ENCODE results near the gene XRN2. TPM values are rescaled to one million over a fixed set of nuclear protein-coding genes. Genes with fewer than 3 reads are reported as not detected.

Gene XRN2
- total RNA-seq, 1 experiment from 2014 or later: 77.7 TPM

GRCh38 chr20:21389368-21389767, 86.2 kb downstream of the XRN2 start:
- DNase-seq (ENCODE audit: low read depth, low spot score) (no peak), ATAC-seq (no peak)
- TF ChIP-seq CTCF (IDR thresholded peaks at IDR 0.05): no peak
- no peak for TF ChIP-seq POLR2AphosphoS5 (IDR thresholded peaks at IDR 0.05; ENCODE audit: low read depth, low read length)
- TF ChIP-seq SIN3A (IDR thresholded peaks at IDR 0.05; ENCODE audit: borderline replicate concordance, insufficient read depth, low read depth, low read length): no peak
- no peak for TF ChIP-seq TCF7L2 (IDR thresholded peaks at IDR 0.05; ENCODE audit: low read depth, low read length)
- no peak for TF ChIP-seq REST (IDR thresholded peaks at IDR 0.05; ENCODE audit: insufficient read depth in 1 of 2, low read depth in 2 of 2, low read length in 1 of 2)
- in situ Hi-C loops (cut with HindIII; ENCODE audit: low pct_unique_long_range_greater_than_20kb, low sequenced_read_pairs): no loop called here
- POLR2A ChIA-PET: no interaction called here
- H3K36me3 ChIP-seq (ENCODE audit: control insufficient read depth, insufficient read depth, low read length): peaks cover 14% of the 10 kb centered on the region
- H3K4me1 ChIP-seq (ENCODE audit: control insufficient read depth, insufficient read depth, low read length): no peaks in the 10 kb centered on the region
- CTCF ChIA-PET: no interaction called here
- no peak overlapping the region for H3K27ac ChIP-seq (ENCODE audit: low read length)
- no peaks in the 10 kb centered on the region for H3K27me3 ChIP-seq (ENCODE audit: control insufficient read depth, insufficient read depth, low read length)
- intact Hi-C loops (cut with micrococcal nuclease; ENCODE audit: unreplicated experiment): no loop called here
- no TSS peak for BruUV-seq (replicated peaks)
- H3K4me3 ChIP-seq (ENCODE audit: low read depth in 2 of 2, low read length in 2 of 2): no peak overlapping the region
- no peaks in the 10 kb centered on the region for H3K9me3 ChIP-seq (ENCODE audit: control insufficient read depth, insufficient read depth, low read depth, low read length)

GRCh38 chr20:21390768-21391167, 87.6 kb downstream of the XRN2 start:
- ChIA-PET POLR2A (no interaction called here), CTCF (no interaction called here)
- intact Hi-C loops (cut with micrococcal nuclease; ENCODE audit: unreplicated experiment) (no loop called here), in situ Hi-C loops (cut with HindIII; ENCODE audit: low pct_unique_long_range_greater_than_20kb, low sequenced_read_pairs) (no loop called here)
- Histone ChIP-seq H3K27ac (ENCODE audit: low read length) (no peak overlapping the region), H3K4me1 (ENCODE audit: control insufficient read depth, insufficient read depth, low read length) (no peaks in the 10 kb centered on the region), H3K27me3 (ENCODE audit: control insufficient read depth, insufficient read depth, low read length) (no peaks in the 10 kb centered on the region), H3K36me3 (ENCODE audit: control insufficient read depth, insufficient read depth, low read length) (peaks cover 13% of the 10 kb centered on the region), H3K9me3 (ENCODE audit: control insufficient read depth, insufficient read depth, low read depth, low read length) (no peaks in the 10 kb centered on the region), H3K4me3 (ENCODE audit: low read depth in 2 of 2, low read length in 2 of 2) (no peak overlapping the region)
- no peak for TF ChIP-seq TCF7L2 (IDR thresholded peaks at IDR 0.05; ENCODE audit: low read depth, low read length)
- no peak for TF ChIP-seq SIN3A (IDR thresholded peaks at IDR 0.05; ENCODE audit: borderline replicate concordance, insufficient read depth, low read depth, low read length)
- TF ChIP-seq REST (IDR thresholded peaks at IDR 0.05; ENCODE audit: insufficient read depth in 1 of 2, low read depth in 2 of 2, low read length in 1 of 2): no peak
- TF ChIP-seq CTCF (IDR thresholded peaks at IDR 0.05): no peak
- no peak for TF ChIP-seq POLR2AphosphoS5 (IDR thresholded peaks at IDR 0.05; ENCODE audit: low read depth, low read length)
- BruUV-seq (replicated peaks): no TSS peak
- ATAC-seq (no peak), DNase-seq (ENCODE audit: low read depth, low spot score) (no peak)
